Measurements from ENCODE around the gene CALM1.
"Not testable (repeated sequence)": the region's sequence is repeated elsewhere in the genome, so short reads cannot be mapped to it uniquely, and the experiment has no call there.

CALM1 gene

DNA sequence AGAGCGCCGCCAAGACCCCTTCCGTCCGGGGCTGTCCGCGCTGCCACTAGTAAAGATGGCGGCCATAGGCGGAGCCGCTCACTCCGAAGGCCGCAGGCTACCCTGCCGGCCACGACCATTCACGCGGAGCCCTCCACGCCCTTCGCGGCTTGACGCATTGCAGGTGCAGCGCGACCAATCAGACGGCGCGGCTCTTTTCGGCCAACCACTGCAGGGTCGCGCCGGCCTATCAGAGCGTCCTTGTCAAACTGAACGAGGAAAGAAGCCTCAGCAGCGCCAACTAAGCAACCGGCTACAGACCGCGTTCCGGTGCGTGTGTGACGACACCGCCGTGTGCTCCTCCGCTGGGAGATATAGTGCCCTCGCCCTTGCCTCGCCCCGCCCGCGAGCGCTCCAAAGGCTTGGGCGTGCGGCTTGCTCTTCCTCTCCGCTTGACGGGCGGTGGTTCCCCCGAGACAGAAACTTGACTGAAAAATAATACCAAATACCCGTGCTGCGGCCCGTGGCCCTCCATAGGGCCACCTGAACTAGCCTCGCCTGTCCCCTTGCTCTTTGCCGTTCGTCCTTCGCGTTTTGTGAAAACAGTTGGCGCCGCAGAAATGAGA, 13.6 kb upstream of the CALM1 start:
- peak; percentile 97 for DNase-seq (ENCODE audit: low spot score)

DNA sequence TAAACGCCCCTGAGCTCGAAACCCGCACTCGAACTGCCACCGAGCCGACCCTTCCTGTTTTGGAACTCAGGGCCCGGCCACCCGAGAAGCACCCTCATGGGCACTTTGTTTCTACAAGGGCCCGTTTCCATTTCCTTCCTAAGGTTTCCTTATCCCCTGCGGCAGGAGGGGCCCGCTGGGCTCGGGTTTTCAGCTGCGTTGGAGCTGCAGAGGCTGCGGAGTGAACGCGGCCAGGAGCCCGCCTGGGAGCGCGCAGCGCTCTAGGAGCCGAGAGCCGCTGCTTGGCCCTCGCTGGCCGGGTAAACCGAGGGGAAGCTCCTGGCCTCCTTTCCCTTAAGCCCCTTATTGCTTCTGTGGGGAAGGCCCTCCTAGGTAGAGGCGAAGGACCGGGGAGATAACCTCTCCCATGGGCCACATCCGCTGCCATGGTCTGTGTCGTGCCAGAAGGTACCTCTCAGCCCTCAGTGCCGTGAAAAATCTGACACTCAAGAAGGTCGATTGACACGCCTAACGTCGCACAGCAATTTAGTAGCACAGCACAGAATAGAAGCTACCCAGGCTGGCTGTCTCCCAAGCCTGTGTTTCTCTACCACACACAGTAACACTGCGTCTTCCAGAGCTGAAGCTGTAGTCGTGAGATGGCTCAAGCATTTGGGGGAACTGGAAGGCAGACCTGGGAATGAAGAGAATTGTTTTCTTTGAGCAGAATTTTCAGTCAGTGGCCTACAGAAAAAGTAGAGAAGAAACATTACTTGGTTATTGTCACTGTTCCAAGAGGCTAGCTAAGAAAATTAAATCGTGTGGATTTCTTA, 12.9 kb upstream of the CALM1 start:
- DNase-seq (ENCODE audit: low spot score): peak; percentile 39

DNA sequence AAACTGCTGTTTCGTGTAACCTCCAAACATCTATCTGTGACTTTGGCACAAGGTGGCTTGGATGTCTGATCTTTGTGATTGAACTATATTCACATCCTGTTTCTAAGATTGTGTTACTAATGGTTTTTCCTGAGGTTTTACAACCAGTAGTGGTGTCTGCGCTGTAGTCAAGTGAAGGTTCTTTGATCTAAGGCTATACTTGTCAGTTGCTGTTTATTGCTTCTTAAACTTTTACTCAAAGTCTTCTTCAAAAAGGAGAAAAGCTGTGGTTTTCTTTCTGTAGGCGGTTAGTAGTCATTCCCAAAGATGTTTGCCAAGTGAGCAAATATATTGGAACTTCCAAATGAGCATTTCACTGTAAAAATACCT, 12.3 kb upstream of the CALM1 start:
- no peak for DNase-seq (ENCODE audit: low spot score)

DNA sequence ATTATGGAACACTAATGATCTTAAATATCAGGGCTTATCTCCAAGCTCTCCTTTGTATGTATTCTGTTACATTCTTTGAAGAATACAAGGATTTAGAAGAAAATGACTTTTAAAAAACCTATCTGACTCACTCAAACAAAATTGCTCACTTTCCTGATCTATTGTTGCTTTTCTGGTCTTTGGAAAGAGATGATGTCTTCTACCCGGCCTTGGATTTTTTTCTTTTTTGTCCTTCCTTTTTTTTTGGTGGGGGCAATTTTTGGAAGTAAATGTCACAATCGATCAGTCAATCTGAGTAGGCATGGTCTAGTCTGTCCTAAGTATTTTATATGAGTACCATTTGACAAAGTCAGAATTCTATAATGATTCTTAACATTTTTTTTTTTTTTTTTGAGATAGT, 10.5 kb upstream of the CALM1 start:
- no peak for DNase-seq (ENCODE audit: low spot score)

GRCh38 chr14:90387206-90387760, 9.5 kb upstream of the CALM1 start:
- DNase-seq (ENCODE audit: low spot score): no peak

- no peak for DNase-seq (ENCODE audit: low spot score)
Observed at GRCh38 chr14:90388437-90388836, 8.4 kb upstream of the CALM1 start.

DNA sequence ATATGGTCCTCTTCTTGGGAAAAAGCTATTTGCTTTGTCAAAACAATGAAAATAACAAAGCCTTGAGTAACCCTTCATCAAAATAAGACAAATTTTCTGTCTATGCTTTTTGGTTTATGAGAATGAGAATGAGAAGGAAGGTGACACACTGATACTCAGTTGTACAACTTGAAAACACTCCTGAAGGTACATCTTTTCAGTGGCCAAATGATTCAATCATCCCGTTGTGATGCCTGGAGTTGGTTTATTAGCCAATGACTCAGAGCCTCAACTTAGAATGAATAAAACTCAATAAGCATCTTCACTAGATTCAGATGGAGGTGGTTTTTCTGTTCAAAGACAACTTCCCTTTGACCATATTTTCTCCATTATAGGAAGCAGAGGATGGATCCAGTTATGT, 7.8 kb upstream of the CALM1 start:
- DNase-seq (ENCODE audit: low spot score): no peak

DNA sequence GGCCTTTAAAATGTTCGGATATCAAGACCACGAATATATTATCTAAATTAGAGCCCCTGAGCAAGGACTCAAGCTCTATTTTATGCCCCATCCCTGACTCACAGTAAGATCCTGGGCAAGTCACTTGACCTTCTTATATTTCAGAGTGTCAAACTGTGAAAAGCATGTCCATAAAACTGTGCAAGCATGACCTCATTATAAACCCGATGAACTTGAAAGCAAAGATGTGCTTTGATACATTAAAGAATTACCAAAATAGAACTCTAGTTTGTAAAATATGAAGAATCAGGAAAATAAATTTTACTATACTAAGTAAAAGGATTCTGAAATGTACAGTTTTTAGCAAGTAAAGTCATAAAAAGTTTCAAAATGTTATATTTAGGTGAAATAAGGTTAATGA, 2.9 kb upstream of the CALM1 start:
- DNase-seq (ENCODE audit: low spot score): no peak

- DNase-seq (ENCODE audit: low spot score): not testable (repeated sequence)
Observed at GRCh38 chr14:90394782-90395181, 2.0 kb upstream of the CALM1 start.

DNA sequence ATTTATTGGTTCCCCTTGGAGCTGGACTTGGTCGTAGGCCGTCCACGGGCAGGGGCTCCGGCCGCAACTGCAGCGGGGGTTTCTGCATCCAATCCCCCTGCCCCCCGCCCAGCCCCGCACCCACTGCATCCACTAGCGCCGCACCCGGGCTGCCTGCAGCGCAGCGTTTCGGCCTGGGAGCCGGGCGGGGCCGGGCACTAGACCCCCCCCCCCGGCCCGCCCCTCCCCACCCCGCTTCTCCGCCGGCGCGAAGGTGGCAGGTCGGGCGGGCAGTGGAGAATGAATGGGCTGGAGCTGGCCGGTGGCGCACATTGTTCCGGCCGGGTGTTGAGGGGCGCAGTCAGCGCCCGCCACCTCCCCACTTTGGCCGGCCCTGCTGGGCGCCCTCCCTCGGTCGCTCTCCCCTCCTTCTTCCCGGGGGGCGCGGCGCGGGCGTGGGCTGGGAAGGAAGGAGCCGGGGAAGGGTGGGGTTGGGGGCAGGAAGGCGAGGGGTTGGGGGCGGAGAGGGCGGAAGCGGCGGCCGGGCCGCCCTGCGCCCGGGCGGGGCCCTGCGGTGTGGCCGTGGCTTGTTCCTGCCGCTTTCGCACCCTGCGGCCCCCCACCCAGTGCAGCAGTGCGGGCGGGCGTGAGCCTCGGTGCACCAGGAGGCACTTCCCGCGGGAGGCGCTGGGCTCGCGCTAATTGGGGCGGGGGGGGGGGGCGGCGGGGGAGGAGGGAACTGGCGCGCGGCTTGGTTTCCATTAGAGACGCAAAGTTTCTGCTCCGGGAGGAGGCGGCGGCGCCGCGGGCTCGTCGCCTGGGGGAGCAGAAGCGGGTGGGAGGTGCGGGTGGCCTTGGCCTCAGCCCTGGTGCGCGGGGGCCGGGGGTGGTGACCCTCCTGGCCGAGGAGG, 841 bp downstream of the CALM1 start:
- DNase-seq (ENCODE audit: low spot score): no peak

DNA sequence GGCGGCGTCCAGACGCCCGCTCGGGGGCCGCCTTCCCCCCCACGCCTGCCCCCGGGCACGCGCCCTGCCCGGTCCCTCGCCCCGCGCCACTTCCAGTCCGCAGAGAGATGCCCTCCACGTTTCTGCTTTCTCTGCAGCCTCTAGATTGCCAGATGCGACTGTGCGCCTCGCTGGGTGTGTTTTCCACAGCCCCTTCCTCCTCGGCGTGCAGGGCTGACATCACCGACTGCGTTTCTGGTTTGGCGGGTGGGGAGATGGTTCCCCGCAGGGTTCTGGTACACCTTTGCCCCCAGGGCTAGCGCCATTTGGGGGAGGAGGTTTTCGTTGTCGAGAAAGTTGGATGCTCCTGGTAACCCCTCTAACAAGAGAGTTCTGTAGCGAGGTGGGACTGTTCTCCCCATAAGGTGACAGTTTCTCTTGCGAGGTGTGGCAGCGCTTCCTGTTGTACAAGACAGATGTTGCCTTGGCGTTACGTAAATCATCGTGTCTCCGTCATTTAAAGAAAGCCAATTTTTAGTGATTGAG, 1.5 kb downstream of the CALM1 start:
- DNase-seq (ENCODE audit: low spot score): peak; percentile 20

DNA sequence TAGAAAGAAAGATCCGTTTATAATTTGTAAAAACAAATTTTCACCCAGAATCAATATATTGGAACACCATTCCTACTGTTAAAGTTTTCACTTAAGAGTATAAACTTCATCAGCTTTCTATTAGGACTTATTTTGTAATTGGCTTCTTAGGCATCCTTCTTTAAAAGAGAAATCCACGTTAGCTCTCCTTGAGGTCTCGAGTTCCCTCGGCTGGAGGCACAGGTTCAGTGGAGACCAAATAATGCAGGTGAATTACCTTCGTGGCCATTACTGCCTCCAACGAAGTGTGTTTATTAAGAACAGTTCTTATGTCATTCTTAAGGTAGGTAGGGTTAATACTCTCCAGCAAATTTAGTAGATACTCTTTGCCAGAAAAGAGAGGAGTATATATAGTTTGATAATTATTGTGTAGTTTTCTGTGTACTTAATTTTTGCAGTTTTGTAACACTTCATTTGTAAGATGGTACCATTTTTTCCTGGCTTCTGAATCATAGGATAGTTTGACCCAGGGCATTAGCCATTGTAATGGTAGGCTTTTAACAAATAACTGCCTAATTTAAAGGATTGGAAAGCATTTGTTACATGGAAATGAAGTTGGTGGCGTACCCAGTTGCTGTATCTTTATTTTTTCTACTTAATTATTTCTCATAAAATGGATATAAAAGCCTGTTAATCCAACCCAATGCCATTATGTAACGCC, 2.2 kb downstream of the CALM1 start:
- no peak for DNase-seq (ENCODE audit: low spot score)

GRCh38 chr14:90399541-90400444, 3.0 kb downstream of the CALM1 start:
- peak; percentile 84 for DNase-seq (ENCODE audit: low spot score)

DNA sequence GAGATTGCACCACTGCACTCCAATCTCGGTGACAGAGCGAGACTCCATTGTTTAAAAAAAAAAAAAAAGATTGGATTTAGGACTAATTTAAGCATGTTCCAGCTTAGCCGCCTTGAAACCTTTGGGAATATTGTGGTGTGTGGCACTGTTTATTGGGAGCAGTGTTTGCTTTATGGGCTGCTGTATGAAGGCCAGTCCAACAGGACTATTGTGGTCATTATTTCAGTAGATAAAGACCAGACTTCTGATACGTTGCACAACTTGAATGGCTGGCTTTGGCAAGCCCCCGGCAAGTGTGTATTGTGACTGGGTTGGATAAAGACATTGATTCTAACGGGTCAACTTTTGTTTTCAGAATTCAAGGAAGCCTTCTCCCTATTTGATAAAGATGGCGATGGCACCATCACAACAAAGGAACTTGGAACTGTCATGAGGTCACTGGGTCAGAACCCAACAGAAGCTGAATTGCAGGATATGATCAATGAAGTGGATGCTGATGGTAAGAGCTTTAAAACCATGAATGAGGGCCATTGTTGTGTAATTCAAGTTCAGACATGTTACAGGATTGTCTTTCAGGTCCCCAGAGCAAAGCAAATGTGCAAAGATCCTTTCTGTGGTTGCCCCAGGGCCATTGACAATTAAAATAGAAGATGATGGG, 4.2 kb downstream of the CALM1 start:
- DNase-seq (ENCODE audit: low spot score): no peak

DNA sequence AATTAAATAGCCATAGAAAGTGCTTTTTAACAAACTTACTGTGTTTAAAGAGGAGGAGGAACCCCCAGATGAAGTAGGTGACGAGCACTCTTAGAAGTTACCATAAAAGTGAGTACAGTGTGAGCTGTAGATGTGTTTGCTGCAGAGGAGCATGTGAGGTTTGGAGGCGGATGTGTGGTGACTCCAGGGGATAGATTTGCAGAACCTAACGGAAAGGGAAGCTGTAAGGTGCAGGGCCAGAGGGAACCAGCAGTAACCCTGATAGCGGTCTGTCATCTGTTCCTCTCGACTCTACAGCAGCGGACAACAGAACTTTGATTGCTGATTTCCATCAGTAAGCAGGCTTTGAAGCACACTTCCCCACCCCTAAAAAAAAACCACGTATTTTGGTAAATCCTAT, 5.2 kb downstream of the CALM1 start:
- DNase-seq (ENCODE audit: low spot score): no peak

- DNase-seq (ENCODE audit: low spot score): no peak
Observed at GRCh38 chr14:90403065-90403464, 6.2 kb downstream of the CALM1 start.

- DNase-seq (ENCODE audit: low spot score): no peak
Observed at GRCh38 chr14:90405101-90405500, 8.3 kb downstream of the CALM1 start.

- DNase-seq (ENCODE audit: low spot score): no peak
Observed at GRCh38 chr14:90405755-90406154, 8.9 kb downstream of the CALM1 start.

DNA sequence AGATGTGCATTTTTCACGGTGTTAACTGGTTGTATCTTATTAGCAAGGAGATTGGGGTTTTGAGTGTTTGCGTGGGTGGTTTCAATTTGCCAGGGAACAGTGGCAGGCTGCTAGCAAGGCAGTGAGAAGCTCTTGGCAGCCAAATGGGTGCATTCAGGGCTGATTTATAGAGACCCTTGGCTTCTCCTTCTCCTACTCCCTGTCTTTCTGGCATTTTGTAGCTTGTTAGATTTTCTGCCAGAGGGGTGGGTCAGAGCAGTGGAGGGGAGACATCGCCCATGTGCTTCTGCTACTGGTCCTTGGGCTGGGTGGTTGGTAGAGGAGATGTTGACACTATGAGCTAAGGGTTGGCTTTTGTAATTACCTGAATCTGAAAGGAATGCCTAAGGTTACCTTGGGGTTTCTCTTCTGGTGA, 9.6 kb downstream of the CALM1 start:
- DNase-seq (ENCODE audit: low spot score): no peak

DNA sequence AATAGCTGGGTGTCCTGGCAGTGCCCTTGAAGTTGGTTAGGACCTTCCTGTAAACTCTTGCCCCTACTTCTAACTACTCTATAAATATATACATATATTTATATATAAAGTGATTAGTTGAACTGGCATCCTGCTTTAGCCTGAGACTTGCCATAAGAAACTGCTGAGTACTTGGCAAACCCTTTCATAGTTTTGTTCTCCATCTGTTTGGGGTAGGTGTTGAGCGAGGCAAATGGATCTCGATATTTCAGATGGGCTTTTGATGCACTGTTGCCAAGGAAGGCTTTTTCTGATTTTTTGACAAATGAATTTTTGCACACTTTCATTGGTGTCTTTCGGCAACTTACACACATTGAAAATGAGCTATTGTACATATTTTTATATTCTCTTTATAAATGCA, 10.4 kb downstream of the CALM1 start:
- DNase-seq (ENCODE audit: low spot score): no peak

Measured in SK-N-DZ (cell line).